ENCODE results near the gene OR1F1. TPM values are rescaled to one million over a fixed set of nuclear protein-coding genes. Genes with fewer than 3 reads are reported as not detected.

The OR1F1 gene
- 0.17 to 0.65 TPM (median 0.43 TPM) in 4 of 5 replicates, not detected in the other for total RNA-seq (2022; extraction: Qiagen RNA extraction)

DNA sequence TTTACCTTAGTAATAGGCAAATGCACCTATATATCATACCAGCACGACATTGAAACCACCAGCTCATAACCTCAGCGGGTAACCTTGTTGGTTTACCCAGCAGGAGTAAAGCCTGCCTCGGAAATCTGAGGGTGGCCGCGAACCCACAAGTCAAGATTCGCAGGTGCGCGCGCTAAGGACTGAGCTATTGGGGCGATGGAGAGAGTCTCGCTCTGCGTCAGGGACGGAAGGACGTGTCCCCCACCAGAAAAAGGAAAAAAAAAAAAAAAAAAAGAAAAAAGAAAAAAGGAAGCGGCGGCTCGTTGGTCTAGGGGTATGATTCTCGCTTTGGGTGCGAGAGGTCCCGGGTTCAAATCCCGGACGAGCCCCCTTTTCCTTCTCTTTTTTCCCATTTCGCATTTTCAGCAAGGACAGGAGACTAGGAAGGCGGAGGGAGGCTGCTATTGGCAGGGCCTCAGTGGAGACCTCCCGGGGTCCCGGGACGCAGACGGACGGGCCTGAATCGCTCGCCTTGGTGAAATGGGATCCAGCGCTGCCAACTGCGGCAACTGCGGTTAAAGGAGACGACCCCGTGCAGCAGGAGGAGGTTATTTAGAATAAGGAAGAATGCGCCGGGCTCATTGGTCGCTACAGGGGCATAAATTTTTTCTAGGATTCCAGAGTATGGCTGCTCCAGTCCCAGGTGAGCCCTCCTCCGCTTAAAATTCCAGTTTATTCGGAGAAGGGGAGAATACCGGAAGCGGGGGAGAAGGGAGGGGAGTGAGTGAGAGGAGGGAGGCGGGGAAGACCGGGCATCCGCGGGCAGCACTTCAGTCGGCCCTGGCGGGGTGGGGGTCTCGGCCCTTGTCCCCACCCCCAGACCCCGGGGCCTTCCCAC is at the start of gene OR1F1:
Gene OR1F1, plus strand, starts transcription at position 407 of the 877 bp plus-strand sequence.

GRCh38 chr16:3234857-3235561 is 47.0 kb downstream of the OR1F1 start, which contains the start of gene ZNF200:
Gene ZNF200, minus strand, starts transcription at chr16:3235158. Its CDS starts 1,403 bp downstream, at chr16:3233755.

Other genes with a start within 250 kb of the OR1F1 start
- 0.88 to 2.6 TPM (median 2.2 TPM) in 5 replicates for gene KREMEN2, start 223.9 kb upstream of the OR1F1 start, total RNA-seq (2022; extraction: Qiagen RNA extraction)
- gene PAQR4, start 218.9 kb upstream of the OR1F1 start, total RNA-seq (2022; extraction: Qiagen RNA extraction): 34.2 to 48.3 TPM (median 47.2 TPM) in 5 replicates
- 59.8 to 103 TPM (median 91.1 TPM) in 5 replicates for gene PKMYT1, start 207.8 kb upstream of the OR1F1 start, total RNA-seq (2022; extraction: Qiagen RNA extraction)
- 0.30 to 0.42 TPM (median 0.37 TPM) in 5 replicates for gene CLDN9, start 175.3 kb upstream of the OR1F1 start, total RNA-seq (2022; extraction: Qiagen RNA extraction)
- 0.07 to 0.42 TPM (median 0.34 TPM) in 5 replicates for gene CLDN6, start 170.0 kb upstream of the OR1F1 start, total RNA-seq (2022; extraction: Qiagen RNA extraction)
- gene TNFRSF12A, start 167.8 kb upstream of the OR1F1 start, total RNA-seq (2022; extraction: Qiagen RNA extraction): 455 to 639 TPM (median 557 TPM) in 5 replicates
- 231 to 250 TPM (median 239 TPM) in 5 replicates for gene HCFC1R1, start 164.3 kb upstream of the OR1F1 start, total RNA-seq (2022; extraction: Qiagen RNA extraction)
- gene THOC6, start 164.2 kb upstream of the OR1F1 start, total RNA-seq (2022; extraction: Qiagen RNA extraction): 24.3 to 38.0 TPM (median 32.1 TPM) in 5 replicates
- gene BICDL2, start 151.3 kb upstream of the OR1F1 start, total RNA-seq (2022; extraction: Qiagen RNA extraction): not detected in 5 replicates
- 0.78 to 1.4 TPM (median 0.94 TPM) in 5 replicates for gene MMP25, start 141.6 kb upstream of the OR1F1 start, total RNA-seq (2022; extraction: Qiagen RNA extraction)
- 21.6 to 34.9 TPM (median 26.1 TPM) in 5 replicates for gene IL32, start 122.6 kb upstream of the OR1F1 start, total RNA-seq (2022; extraction: Qiagen RNA extraction)
- gene ZSCAN10, start 88.9 kb upstream of the OR1F1 start, total RNA-seq (2022; extraction: Qiagen RNA extraction): 0.20 TPM in 1 of 5 replicates, not detected in the others
- 11.6 to 15.7 TPM (median 14.4 TPM) in 5 replicates for gene ZNF205, start 75.6 kb upstream of the OR1F1 start, total RNA-seq (2022; extraction: Qiagen RNA extraction)
- 7.4 to 12.9 TPM (median 11.6 TPM) in 5 replicates for gene ZNF213, start 53.2 kb upstream of the OR1F1 start, total RNA-seq (2022; extraction: Qiagen RNA extraction)
- gene ZNF200, start 47.0 kb downstream of the OR1F1 start, total RNA-seq (2022; extraction: Qiagen RNA extraction): 7.4 to 8.2 TPM (median 7.6 TPM) in 5 replicates
- 0.12 TPM in 1 of 5 replicates, not detected in the others for gene MEFV, start 68.4 kb downstream of the OR1F1 start, total RNA-seq (2022; extraction: Qiagen RNA extraction)
- gene ZNF263, start 95.3 kb downstream of the OR1F1 start, total RNA-seq (2022; extraction: Qiagen RNA extraction): 35.5 to 41.1 TPM (median 37.1 TPM) in 5 replicates
- gene TIGD7, start 117.2 kb downstream of the OR1F1 start, total RNA-seq (2022; extraction: Qiagen RNA extraction): 0.59 to 1.5 TPM (median 1.3 TPM) in 5 replicates
- 9.7 to 10.6 TPM (median 10.2 TPM) in 5 replicates for gene ZNF75A, start 117.3 kb downstream of the OR1F1 start, total RNA-seq (2022; extraction: Qiagen RNA extraction)
- gene OR2C1, start 167.7 kb downstream of the OR1F1 start, total RNA-seq (2022; extraction: Qiagen RNA extraction): not detected in 5 replicates
- 10.7 to 16.3 TPM (median 14.0 TPM) in 5 replicates for gene ZSCAN32, start 212.8 kb downstream of the OR1F1 start, total RNA-seq (2022; extraction: Qiagen RNA extraction)
- 11.5 to 15.7 TPM (median 13.9 TPM) in 5 replicates for gene ZNF174, start 213.0 kb downstream of the OR1F1 start, total RNA-seq (2022; extraction: Qiagen RNA extraction)